ENCODE measurements around the gene ANAPC16.
"Not testable (repeated sequence)": the region's sequence is repeated elsewhere in the genome, so short reads cannot be mapped to it uniquely, and the experiment has no call there.

The ANAPC16 gene

GRCh38 chr10:72244573-72245038 is 28.8 kb downstream of the ANAPC16 start:
- DNase-seq (ENCODE audit: low read depth): no peak

GRCh38 chr10:72245949-72246525 is 30.2 kb downstream of the ANAPC16 start:
- no peak for DNase-seq (ENCODE audit: low read depth)

- peak; percentile 85 for DNase-seq (ENCODE audit: low read depth)
These were observed 32.8 kb downstream of the ANAPC16 start for GRCh38 chr10:72248468-72249151.

- DNase-seq (ENCODE audit: low read depth): not testable (repeated sequence)
These were observed 33.5 kb downstream of the ANAPC16 start for GRCh38 chr10:72249176-72249862.

- peak; percentile 92 for DNase-seq (ENCODE audit: low read depth)
These were observed 34.9 kb downstream of the ANAPC16 start for GRCh38 chr10:72250666-72251065.

GRCh38 chr10:72251635-72252034 is 35.8 kb downstream of the ANAPC16 start:
- no peak for DNase-seq (ENCODE audit: low read depth)

GRCh38 chr10:72252972-72253371 is 37.2 kb downstream of the ANAPC16 start:
- DNase-seq (ENCODE audit: low read depth): no peak

GRCh38 chr10:72253578-72253977 is 37.8 kb downstream of the ANAPC16 start:
- no peak for DNase-seq (ENCODE audit: low read depth)

- DNase-seq (ENCODE audit: low read depth): peak; percentile 91
These were observed 39.2 kb downstream of the ANAPC16 start for GRCh38 chr10:72254813-72255568.

GRCh38 chr10:72255977-72256729 is 40.3 kb downstream of the ANAPC16 start:
- DNase-seq (ENCODE audit: low read depth): peak; percentile 47

GRCh38 chr10:72257051-72257892 is 41.5 kb downstream of the ANAPC16 start:
- DNase-seq (ENCODE audit: low read depth): peak; percentile 50

GRCh38 chr10:72258617-72259016 is 42.8 kb downstream of the ANAPC16 start:
- no peak for DNase-seq (ENCODE audit: low read depth)

GRCh38 chr10:72259491-72260238 is 43.9 kb downstream of the ANAPC16 start:
- no peak for DNase-seq (ENCODE audit: low read depth)

GRCh38 chr10:72260239-72260975 is 44.6 kb downstream of the ANAPC16 start:
- DNase-seq (ENCODE audit: low read depth): peak; percentile 96

GRCh38 chr10:72260976-72261783 is 45.4 kb downstream of the ANAPC16 start:
- DNase-seq (ENCODE audit: low read depth): peak; percentile 74

GRCh38 chr10:72261784-72262404 is 46.1 kb downstream of the ANAPC16 start:
- DNase-seq (ENCODE audit: low read depth): no peak

- DNase-seq (ENCODE audit: low read depth): peak; percentile 30
These were observed 47.9 kb downstream of the ANAPC16 start for GRCh38 chr10:72263613-72264241.
